Central memory CD8-positive, alpha-beta T cell (primary cell): ENCODE results near the gene BSG.

Source experiments
- ATAC-seq: fragments of 150-1000 bp; cut with Tn5 transposase; replicated peaks from 2 replicates; pipeline ENCODE4 v1.10.0; 2022; ENCODE audit warnings: mild to moderate bottlenecking, moderate FRiP score, moderate number of reproducible peaks; ENCODE audit not compliant: poor library complexity, severe bottlenecking; ENCODE audit errors: extremely low read depth
- DNase-seq, 2 donors: peaks; one replicate each; pipeline ENCODE4 v3.0.0; 2021; ENCODE audit warnings: low spot score in 2 of 2
- H3K27ac Mint-ChIP-seq: one replicate; pipeline ENCODE4 v1.8.0; 2022; ENCODE audit warnings: low read depth, mild to moderate bottlenecking, moderate library complexity, mixed read lengths
- H3K27me3 Mint-ChIP-seq: one replicate; pipeline ENCODE4 v1.8.0; 2022; ENCODE audit warnings: mixed read lengths
- H3K36me3 Mint-ChIP-seq: one replicate; pipeline ENCODE4 v1.8.0; 2022; ENCODE audit warnings: mild to moderate bottlenecking, moderate library complexity, mixed read lengths; ENCODE audit not compliant: insufficient read depth
- H3K4me1 Mint-ChIP-seq: one replicate; pipeline ENCODE4 v1.8.0; 2022; ENCODE audit warnings: mixed read lengths
- H3K4me3 Mint-ChIP-seq: one replicate; pipeline ENCODE4 v1.8.0; 2022; ENCODE audit warnings: mild to moderate bottlenecking, moderate library complexity, mixed read lengths
- H3K9me3 Mint-ChIP-seq: one replicate; pipeline ENCODE4 v1.8.0; 2022; ENCODE audit warnings: mixed read lengths

Gene BSG

DNA sequence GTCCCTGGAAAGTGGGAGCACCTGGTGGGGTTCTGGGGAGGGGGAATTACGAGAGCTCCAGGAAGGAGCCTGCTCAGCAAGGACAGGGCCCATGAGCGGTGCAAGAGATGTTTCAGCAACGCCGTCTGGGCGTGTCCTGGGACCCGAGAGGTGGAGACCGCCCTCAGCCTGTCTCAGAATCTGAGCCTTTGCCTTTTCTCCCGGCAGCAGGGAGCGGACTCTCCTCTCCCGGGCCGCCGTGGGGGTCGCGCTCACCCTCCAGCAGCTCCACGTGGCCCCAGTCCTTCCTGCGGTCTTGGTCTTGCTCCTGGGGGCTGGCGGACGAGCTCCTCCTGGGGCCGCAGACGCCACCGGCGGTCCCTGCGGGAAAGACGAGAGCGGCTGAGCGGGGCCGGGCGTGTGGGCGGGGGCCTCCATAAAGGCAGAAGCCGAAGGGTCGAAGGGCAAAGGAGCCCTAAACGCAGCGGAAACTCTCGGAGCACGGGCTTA lies 60.2 kb downstream of the BSG start:
- H3K9me3 Mint-ChIP-seq: no peaks in the 10 kb centered on the region
- ATAC-seq (no peak), DNase-seq (no peak)
- no peaks in the 10 kb centered on the region for H3K27me3 Mint-ChIP-seq
- H3K27ac Mint-ChIP-seq: peak overlapping the region; percentile 97
- peaks cover 38% of the 10 kb centered on the region for H3K36me3 Mint-ChIP-seq
- H3K4me1 Mint-ChIP-seq: peaks cover 43% of the 10 kb centered on the region
- peak overlapping the region; percentile 95 for H3K4me3 Mint-ChIP-seq
